Measurements from ENCODE around the gene NAV2. TPM values are rescaled to one million over a fixed set of nuclear protein-coding genes. Genes with fewer than 3 reads are reported as not detected.

The NAV2 gene
- total and polyA plus RNA-seq, 7 donors = 1.2 to 62.6 (median 22.1) TPM

DNA sequence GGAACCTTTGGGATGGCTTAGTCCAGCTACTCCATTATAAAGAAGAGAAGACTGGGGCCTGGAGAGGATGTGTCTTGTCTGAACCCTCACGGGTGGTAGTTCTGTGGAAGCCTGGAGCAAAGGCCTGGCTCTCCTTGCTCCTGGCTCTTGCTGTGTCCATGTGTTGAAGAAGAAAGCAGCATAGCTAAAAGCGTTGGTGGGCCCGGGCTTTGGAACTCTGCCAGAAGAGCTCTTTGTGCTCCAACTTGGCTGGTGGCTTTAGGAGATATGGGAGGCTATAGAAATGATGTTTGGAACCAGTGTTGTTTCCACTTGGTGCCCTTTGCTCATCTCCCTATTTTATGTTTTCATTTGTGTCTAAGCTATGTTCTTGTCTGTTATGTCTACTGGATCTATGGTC, 316.6 kb downstream of the NAV2 start:
- intact Hi-C loops (cut with DNase I) = no loop called here
- 72 to 87% methylated on average over 3 of the region's 3 CpGs for WGBS, 2 donors
- TF ChIP-seq EP300 (IDR thresholded peaks at IDR 0.05) (no peak), POLR2A (IDR thresholded peaks at IDR 0.05) (no peak), POLR2AphosphoS5 (IDR thresholded peaks at IDR 0.05) (no peak)
- TF ChIP-seq, protein P1, sequence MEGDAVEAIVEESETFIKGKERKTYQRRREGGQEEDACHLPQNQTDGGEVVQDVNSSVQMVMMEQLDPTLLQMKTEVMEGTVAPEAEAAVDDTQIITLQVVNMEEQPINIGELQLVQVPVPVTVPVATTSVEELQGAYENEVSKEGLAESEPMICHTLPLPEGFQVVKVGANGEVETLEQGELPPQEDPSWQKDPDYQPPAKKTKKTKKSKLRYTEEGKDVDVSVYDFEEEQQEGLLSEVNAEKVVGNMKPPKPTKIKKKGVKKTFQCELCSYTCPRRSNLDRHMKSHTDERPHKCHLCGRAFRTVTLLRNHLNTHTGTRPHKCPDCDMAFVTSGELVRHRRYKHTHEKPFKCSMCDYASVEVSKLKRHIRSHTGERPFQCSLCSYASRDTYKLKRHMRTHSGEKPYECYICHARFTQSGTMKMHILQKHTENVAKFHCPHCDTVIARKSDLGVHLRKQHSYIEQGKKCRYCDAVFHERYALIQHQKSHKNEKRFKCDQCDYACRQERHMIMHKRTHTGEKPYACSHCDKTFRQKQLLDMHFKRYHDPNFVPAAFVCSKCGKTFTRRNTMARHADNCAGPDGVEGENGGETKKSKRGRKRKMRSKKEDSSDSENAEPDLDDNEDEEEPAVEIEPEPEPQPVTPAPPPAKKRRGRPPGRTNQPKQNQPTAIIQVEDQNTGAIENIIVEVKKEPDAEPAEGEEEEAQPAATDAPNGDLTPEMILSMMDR (IDR thresholded peaks at IDR 0.05) = no peak
- no peak for DNase-seq
- H3K9me3 ChIP-seq = no peaks in the 10 kb centered on the region
- H3K36me3 ChIP-seq = no peaks in the 10 kb centered on the region
- no peak overlapping the region for H3K27ac ChIP-seq
- peaks cover 0 to 60% (median 44%) of the 10 kb centered on the region in 4 donors for H3K4me1 ChIP-seq
- H3K27me3 ChIP-seq = no peaks in the 10 kb centered on the region
- no peak overlapping the region for H3K4me3 ChIP-seq

DNA sequence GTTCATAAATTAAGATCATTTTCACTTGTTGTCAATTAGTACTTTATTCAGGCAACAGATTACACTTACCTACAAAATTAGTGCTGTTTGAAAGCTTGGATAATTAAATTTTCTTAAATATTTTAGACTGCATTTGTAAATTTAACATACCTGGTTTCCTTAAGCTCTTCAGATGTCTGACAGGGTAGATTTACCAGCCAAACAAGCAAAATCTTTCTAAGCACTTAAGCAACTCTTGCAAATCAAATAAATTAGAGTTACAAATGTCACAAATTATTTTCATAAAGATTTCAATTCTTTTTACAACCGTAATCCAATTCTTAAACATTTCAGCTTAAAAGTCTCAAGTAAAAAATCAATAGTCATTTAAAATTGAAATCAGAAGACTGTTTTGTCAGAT, 317.8 kb downstream of the NAV2 start:
- TF ChIP-seq, protein P1 (IDR thresholded peaks at IDR 0.05) = no peak
- TF ChIP-seq POLR2A (IDR thresholded peaks at IDR 0.05) (no peak), EP300 (IDR thresholded peaks at IDR 0.05) (no peak), POLR2AphosphoS5 (IDR thresholded peaks at IDR 0.05) (no peak)
- Histone ChIP-seq H3K4me3 (no peak overlapping the region), H3K36me3 (peaks cover 0 to under 1% (median 0%) of the 10 kb centered on the region in 4 donors), H3K9me3 (no peaks in the 10 kb centered on the region), H3K27ac (no peak overlapping the region), H3K4me1 (peaks cover 0 to 48% (median 37%) of the 10 kb centered on the region in 4 donors), H3K27me3 (no peaks in the 10 kb centered on the region)
- intact Hi-C loops (cut with DNase I) = no loop called here
- no peak for DNase-seq
- WGBS, 2 donors = 86 to 96% methylated on average over 1 of the region's 1 CpG

DNA sequence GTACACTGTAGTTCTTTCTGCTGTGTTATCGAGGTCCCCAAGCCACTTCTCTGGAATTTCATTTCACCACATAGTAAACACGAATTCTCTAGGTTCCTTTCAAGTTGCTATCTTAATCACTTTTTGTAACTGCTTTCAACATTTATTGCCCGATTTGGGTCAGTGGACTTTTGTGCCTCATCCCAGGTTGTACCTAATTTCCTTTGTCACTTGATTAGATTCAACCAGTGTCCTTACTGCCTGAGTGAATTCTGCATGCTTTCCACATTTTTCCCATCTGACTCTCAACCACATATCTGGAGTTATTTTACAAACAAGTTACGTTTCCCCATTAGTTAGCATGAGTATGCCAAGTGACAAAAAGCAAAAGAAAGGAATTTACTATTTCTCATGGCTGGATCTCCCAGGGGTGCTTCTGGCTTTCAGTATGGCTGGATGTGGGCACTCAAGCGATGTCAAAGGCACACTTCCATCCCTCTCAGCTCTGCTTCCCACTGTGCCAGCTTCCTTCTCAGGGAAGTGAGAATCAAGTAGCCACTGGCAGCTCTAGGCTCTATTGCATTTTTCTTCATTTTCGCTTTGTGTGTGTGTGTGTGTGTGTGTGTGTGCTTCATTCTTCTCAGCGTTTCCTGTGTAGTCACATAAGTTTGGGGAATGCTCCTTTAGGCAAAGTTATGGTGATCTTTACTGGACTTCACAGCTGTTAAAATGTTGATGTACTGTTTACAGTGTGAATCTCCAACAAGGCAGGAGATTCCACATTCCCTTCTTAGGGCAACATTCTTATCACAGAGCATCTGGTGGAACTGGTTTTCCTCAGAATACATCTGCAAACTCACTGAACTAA, 318.7 kb downstream of the NAV2 start:
- DNase-seq = no peak
- Histone ChIP-seq H3K9me3 (no peaks in the 10 kb centered on the region), H3K27me3 (no peaks in the 10 kb centered on the region), H3K27ac (peak overlapping the region in 2 of 4 donors; percentile 20 to 32), H3K4me3 (no peak overlapping the region), H3K4me1 (peaks cover 0 to 50% (median 32%) of the 10 kb centered on the region in 4 donors), H3K36me3 (peaks cover 0 to 9% (median under 1%) of the 10 kb centered on the region in 4 donors)
- TF ChIP-seq POLR2AphosphoS5 (IDR thresholded peaks at IDR 0.05) (no peak), EP300 (IDR thresholded peaks at IDR 0.05) (no peak), POLR2A (IDR thresholded peaks at IDR 0.05) (no peak)
- TF ChIP-seq, protein P1 (IDR thresholded peaks at IDR 0.05) = no peak
- intact Hi-C loops (cut with DNase I) = no loop called here
- 66 to 68% methylated on average over 7 of the region's 7 CpGs for WGBS, 2 donors

DNA sequence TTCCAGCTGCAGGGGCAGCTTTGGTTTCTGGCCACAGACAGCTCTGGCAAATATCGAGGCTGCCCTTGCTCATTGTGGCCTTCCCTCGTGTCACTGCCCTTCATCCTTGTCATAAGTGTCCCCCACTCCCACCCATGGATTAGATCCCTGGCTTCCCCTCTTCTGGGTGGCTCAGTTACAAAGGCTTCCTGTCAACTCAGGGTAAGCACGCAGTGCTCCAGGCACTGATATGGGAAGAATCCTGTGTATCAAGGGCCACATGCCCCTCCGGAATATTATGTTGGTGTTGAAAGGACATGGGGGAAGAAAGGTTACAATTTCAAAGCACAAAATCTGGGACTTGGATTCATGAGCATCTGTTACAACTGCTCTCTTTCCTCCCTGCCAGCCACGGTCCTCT, 319.5 kb downstream of the NAV2 start:
- Histone ChIP-seq H3K27me3 (no peaks in the 10 kb centered on the region), H3K9me3 (no peaks in the 10 kb centered on the region), H3K4me1 (peaks cover 0 to 47% (median 26%) of the 10 kb centered on the region in 4 donors), H3K4me3 (no peak overlapping the region), H3K27ac (peak overlapping the region in 2 of 4 donors; percentile 13 to 32), H3K36me3 (peaks cover 0 to 17% (median 3%) of the 10 kb centered on the region in 4 donors)
- WGBS, 2 donors = 72 to 85% methylated on average over 5 of the region's 5 CpGs
- intact Hi-C loops (cut with DNase I) = no loop called here
- no peak for DNase-seq
- TF ChIP-seq, protein P1 (IDR thresholded peaks at IDR 0.05) = no peak
- TF ChIP-seq POLR2A (IDR thresholded peaks at IDR 0.05) = no peak
- no peak for TF ChIP-seq POLR2AphosphoS5 (IDR thresholded peaks at IDR 0.05)
- TF ChIP-seq EP300 (IDR thresholded peaks at IDR 0.05) = no peak
